HG03520 (cell line): ENCODE results near the gene NACC2.
"Not testable (repeated sequence)": the region's sequence is repeated elsewhere in the genome, so short reads cannot be mapped to it uniquely, and the experiment has no call there.

ENCODE experiments used
- ATAC-seq: cut with Tn5 transposase; IDR thresholded peaks from one replicate; pipeline ENCODE4 v1.9.1; 2021; ENCODE audit warnings: mild to moderate bottlenecking, moderate library complexity; ENCODE audit not compliant: unreplicated experiment

Gene NACC2

DNA sequence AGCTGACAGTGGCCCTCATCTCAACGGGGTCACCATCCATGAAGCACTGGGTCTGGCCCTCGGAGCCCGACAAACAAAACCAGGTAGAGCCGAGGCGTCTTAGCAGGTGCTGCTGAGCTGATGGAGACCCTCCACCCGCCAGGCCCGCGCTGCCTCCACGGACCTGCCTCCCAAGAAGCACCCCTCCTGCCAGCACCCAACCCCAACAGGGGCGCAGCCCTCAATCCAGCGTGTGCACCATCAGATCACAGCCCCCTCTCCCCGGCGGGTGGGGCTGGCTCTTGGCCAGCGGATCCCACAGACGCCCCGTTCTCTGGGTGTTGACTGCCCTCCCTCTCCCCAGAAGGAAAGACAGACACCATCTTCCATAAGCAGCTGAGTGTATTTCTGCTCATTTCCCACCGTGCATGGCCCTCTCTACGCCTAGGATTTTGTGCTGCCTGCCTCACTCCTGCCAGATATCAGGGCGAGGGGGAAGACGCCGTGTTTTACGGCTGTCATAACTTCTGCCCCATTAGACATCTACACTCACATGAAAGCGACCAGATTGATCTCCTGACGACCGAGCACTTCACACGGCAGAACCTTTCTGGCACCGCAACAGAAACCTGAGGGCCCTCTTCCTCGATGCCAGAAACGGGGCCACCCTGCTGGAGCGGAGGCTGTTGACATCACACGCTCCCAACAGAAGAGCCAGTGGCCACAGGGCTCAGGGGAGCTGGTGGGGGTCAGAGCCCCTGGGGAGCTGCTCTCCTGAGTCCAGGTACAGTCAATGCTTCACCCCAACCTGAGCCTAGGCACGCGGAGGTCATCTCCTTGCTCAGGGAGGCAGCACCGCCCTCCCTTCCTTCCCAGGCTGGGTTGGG, 12.4 kb downstream of the NACC2 start:
- ATAC-seq, result no peak

DNA sequence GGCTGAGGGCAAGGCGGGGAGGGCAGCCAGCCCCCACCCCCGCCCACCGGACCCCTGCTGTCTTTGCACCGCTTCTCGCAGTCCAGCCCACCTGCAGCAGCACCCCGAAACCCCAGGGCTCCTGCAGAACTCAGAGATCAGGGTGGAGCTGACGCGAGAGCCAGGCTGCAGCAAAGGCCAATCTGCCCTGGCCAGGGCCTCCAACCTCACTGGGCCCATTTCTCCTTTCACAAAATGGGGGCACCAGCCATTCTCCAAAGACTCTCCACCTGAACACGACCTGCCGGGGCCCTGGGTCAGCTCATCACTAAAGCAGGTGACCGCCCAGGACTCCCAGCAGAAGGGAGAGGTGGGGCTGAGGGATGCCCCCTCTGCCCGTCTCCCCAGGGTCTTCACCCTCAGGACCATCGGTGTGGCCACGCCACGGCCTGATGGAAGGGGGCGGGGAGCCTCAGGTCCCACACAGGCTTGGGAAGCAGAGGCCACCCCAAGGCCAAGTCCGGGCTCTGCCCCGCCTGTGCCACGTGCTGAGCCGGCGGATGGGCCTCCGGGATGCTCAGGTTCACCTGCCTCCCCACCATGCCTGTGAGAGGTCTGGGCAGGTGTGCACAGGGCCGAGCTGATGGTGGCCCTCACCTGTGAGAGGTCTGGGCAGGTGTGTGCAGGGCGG, 13.1 kb downstream of the NACC2 start:
- ATAC-seq, result no peak

GRCh38 chr9:136081113-136081825, 13.8 kb downstream of the NACC2 start:
- no peak for ATAC-seq

GRCh38 chr9:136080716-136081112, 14.4 kb downstream of the NACC2 start:
- no peak for ATAC-seq

- no peak for ATAC-seq
These were observed 15.2 kb downstream of the NACC2 start for GRCh38 chr9:136079916-136080246.

GRCh38 chr9:136079211-136079915, 15.7 kb downstream of the NACC2 start:
- no peak for ATAC-seq

GRCh38 chr9:136078498-136079011, 16.5 kb downstream of the NACC2 start:
- ATAC-seq, result no peak

DNA sequence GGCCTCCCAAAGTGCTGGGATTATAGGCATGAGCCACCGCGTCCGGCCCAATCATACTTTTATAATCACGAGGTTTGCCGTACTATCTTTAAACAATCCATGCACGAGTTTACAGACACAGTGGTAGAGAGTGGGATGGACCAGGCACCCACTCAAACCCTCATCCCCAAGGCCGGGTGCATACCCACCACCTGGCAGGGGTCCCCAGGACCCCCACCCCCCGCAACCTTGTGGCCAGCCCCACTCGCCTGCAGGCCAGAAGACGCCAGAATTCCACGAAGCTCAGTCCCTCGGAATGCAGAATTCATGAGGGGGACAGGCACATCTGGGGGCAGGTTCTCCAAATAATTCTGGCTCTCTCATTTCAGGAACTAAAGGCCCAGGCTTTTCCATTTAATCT, 17.1 kb downstream of the NACC2 start:
- ATAC-seq, result no peak

GRCh38 chr9:136077491-136077890, 17.6 kb downstream of the NACC2 start:
- no peak for ATAC-seq

DNA sequence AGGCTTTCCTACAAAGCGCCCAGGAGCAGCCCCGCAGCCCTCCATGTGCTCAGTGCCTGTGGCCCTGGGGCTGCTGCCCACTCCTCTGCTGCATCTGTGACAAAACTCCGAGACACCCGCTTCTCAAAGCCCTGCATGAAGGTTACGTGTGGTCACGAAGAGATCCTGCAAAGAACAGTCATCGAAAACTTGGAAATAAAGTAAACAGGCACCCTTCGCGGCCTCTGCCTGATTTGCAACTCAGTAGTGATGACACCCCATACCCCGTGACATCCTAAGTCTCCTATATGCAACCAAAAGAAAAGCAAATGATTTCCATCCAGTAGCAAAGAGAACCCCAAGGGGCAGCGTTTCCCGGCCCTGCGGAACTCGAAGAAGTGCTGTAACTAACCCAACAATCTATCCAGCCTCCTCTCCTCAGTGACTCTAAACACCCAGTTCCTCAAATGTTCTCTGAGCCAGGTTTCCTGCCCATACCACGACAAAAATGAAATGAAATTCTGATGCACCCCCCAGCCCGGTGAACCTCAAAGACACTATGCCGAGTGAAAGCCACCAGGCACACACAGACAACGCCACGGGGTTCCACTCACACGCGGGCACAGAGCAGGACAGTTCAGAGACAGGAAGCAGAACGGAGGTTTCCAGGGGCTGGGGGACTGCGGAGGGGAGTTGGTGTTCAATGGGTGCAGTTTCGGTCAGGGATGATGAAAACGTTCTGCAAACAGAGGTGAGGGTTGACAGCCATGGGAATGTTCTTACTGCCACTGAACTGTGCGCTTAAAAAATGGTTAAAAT, 19.0 kb downstream of the NACC2 start:
- no peak for ATAC-seq

- ATAC-seq, result no peak
These were observed 19.8 kb downstream of the NACC2 start for GRCh38 chr9:136075134-136075841.

DNA sequence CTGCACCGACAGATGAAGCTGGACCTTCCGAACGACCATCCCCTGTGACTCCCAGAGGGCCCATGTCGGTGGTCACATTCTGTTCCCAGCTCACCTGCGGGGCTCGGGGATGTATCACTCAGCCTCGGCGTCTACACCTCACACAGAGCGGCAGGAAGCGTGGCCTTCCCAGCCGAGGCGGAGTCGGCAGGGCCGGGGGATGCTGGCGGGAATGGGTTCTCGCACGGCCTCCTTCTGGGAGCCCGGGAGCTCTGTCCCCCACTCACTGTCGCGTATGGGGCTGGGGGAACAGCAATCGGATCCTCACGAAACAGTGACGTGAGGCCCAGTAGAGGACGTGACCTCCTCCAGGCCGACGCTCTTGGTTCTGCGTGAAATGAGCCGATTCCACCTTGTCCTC, 20.4 kb downstream of the NACC2 start:
- ATAC-seq, result no peak

DNA sequence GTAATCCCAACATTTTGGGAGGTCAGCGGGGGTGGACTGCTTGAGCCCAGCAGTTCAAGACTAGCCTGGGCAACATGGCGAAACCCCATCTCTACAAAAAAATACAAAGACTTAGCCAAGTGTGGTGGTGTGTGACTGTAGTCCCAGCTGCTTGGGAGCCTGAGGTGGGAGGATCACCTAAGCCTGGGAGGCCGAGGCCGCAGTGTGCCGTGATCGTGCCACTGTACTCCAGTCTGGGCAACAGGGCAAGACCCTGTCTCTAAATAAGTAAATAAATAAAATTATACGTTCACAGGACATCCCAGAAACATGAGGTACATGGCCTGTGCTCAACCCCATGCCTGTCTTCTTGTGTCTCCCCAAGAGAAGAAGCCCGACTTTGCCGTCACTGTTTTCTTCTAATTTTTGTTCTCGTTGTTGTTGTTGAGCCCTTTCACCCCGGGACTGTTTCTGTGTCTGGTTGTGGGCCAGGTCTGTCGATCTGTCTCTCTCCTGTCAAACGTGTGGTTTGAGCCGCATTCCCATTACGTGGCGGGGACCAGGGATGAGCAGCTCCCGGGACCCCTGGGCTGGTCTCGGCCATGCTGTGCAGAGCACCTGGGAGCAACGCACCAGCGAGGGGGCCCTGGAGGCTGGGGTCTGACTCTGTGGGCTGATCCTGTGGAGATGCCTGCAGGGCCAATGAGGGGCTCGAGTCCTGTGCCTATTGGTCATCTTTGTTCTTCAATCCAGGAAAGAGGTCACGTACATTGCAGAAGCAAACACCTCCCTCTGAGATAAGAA, 32.2 kb downstream of the NACC2 start:
- ATAC-seq, result no peak

- not testable (repeated sequence) for ATAC-seq
These were observed 33.2 kb downstream of the NACC2 start for GRCh38 chr9:136061916-136062315.

DNA sequence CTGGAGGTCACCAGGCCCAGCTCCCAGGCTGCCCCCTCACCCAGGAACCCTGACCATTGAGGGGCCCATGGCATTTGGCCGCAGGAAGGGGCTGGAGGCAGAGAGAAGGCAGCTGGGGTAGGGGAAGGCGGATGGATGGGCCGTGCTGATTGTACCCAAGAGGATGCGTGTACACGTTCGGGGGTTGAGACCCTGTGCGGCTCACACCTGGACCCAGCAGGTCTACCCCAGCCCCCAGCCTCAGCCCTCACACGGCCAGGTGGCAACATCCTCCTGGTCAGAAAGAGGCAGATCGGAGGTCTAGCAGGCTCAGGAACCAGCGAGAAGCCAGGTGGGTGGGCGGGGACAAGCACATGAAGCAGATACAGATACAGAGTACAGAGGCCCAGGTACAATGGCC, 33.7 kb downstream of the NACC2 start:
- no peak for ATAC-seq

- no peak for ATAC-seq
These were observed 34.3 kb downstream of the NACC2 start for GRCh38 chr9:136060671-136061371.

DNA sequence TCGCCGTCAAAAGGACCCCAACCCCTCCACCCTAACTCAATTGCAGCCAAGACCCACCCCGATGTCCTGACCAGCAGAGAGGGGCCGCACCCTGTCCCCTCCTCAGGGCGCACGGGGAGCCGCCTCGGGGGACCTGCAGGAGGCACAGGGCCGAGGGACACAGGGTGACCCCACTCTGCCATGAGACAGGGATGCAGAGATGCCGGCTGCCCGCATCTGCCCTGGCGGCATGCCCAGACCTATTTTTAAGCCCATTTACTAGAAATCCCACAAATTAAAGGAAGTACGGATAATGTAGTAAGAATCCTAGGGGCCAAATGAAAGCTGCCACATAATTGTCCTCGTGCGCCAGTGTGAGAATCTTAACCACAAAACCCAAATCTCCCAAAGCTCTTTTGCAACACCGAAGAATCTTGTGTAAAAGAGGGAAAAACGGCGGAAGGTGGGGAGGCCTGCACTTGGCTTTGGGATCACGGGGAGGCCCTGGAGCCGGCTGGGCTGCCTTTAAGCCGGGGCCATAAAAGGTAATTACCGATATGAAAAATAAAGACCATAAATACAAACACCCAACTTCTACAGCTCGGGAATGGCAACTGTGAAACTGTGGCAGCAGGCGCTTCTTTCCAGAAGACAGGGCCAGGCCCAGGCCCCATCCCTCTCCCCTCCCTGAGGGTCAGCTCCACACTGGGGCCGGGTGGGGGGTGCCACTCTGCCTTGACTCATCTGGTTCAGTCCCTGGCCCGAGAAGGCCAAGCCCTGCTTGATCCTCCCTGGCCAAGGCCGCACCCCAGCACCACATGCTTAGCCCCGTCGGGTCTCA, 35.0 kb downstream of the NACC2 start:
- no peak for ATAC-seq
